ENCODE measurements around the gene NRG3.

The NRG3 gene

DNA sequence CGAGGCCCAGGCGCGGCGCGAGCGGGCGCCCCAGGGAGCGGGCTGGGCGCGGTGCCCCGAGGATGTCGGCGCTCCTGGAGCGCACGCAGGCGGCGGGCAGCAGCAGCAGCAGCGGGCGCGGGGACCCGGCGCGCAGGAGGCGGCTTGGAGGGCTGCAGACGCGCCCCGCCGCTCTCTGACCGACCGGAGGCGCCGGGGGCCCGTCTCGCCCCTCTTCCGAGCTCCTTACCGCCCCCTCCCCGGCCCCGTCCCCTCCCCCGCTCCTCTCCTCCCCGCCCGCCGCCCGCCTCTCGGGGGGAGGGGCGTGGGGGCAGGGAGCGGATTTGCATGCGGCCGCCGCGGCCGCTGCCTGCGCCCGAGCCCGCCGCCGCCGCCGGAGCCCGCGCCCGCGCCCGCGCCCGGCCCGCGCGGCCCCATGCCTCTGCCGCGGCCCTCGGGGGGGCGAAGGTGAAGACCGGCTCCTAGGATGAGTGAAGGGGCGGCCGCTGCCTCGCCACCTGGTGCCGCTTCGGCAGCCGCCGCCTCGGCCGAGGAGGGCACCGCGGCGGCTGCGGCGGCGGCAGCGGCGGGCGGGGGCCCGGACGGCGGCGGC, at the start of gene NRG3:
Gene NRG3, plus strand, starts transcription at position 320 of the 592 bp plus-strand sequence.
- no peak for DNase-seq

GRCh38 chr10:81828251-81828650, 46.7 kb upstream of the NRG3 start:
- no peak for DNase-seq

- no peak for DNase-seq
Measured at GRCh38 chr10:81831060-81831459, 43.9 kb upstream of the NRG3 start.

GRCh38 chr10:81838950-81839349, 36.0 kb upstream of the NRG3 start:
- no peak for DNase-seq

GRCh38 chr10:81843042-81843441, 32.0 kb upstream of the NRG3 start:
- DNase-seq: no peak

DNA sequence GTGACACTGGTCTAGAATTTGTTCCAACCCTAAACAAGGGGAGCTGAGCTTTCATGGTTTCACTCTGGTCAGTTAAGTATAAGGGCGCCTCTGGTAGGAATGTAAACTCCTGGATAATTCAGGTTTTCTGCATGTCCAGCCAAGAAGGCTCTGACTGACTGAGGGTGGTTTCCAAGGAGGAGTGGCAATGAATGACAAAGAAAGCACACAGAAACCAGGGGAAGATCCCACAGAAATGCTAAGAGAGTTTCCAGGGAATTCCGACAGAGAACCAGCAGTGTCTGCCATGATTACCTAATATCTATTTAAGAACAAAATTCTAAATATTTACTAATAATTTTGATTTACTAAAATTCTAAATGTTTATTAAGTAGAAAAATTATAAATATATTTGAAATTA, 27.3 kb upstream of the NRG3 start:
- no peak for DNase-seq

DNA sequence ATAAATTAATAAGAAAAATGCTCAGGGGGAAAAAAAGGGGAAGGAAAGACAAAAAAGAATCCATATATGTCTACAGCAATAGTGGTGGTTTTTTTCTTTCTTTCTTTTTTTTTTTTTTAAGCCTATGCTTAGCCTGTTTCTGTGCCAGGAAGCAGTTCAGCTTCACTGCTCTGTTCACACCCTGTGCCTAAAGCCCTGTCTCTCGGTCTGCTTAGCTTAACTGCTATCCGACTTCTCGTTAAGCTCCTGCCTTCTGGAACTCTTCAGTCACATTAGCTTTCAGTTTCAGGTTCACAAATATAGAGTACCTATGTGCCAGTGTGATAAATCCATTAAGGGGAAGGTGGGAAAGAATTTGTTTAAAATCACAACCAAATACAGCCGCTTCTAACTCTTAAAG, 26.5 kb upstream of the NRG3 start:
- DNase-seq: no peak

GRCh38 chr10:81848931-81849330, 26.1 kb upstream of the NRG3 start:
- DNase-seq: no peak

- DNase-seq: no peak
Measured at GRCh38 chr10:81862596-81862995, 12.4 kb upstream of the NRG3 start.

DNA sequence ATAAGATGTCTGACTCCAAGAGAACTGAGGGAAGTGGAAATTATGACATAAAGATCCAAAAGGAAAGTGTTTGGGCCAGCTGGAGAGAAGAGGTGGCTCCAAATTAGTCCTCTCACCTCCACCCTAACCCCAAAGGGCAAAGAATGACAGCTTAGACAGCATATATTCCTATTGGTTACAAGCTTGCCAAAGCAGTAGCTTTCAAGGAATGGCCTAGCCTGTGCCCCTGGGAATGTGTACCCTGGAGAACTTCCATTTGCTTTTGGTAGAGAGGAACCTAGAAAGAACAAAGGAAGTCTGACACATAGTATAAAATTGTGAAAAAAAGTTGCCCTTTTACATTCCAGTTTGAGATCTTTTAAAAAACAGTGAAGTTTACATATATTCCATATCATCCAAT, 11.2 kb upstream of the NRG3 start:
- no peak for DNase-seq

DNA sequence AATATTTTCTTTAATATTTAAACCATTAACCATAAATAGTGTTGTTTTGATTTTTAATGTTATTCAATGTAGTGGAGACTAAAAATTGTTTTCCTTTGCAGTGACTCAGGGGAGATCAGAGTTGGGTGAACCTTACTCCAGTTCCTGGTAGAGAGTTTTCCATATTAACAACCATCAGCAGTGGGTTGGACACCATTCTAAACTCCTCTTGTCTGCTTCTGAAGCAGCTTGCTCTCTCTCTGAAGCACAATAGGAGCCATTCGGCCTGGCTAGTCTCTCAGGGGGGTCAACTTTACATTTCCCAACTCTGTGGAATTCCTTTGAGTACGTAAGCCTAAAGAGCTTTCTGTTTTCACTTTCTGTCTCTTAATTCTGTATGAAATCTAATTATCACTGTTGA, 9.4 kb upstream of the NRG3 start:
- DNase-seq: no peak

- no peak for DNase-seq
Measured at GRCh38 chr10:81866753-81867152, 8.2 kb upstream of the NRG3 start.

GRCh38 chr10:81870472-81870871, 4.5 kb upstream of the NRG3 start:
- no peak for DNase-seq

GRCh38 chr10:81871558-81871957, 3.4 kb upstream of the NRG3 start:
- no peak for DNase-seq

DNA sequence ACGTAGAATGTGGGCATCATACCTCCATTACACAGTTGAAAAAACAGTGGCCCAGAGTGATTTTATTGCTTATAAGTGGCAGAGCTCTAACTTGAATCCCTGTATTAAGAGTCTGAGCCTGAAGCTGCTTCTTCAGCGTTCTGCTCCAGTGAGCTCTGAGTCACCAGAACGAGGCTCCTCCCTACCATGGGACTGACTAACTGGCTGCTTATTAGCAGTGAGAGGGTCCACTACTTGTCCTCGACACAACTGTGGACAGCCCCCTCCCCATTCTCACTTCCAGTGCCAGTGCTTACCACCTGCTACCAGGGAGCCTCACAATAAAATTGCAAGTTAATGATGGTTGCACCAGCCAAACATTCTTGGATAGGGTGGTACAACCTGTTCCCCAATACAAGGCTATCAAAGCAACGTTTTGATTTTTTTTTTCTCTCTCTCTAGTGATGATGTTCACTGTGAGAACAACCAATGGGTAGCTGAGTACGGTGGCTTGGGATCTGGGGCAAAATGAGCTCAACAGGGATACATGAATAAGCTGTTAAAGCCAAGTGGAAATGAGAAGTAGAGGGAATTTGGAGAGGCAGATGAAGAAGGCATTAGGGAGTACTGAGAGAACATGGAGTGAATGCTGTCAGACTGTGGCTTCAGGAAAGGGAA, 2.7 kb upstream of the NRG3 start:
- DNase-seq: no peak

DNA sequence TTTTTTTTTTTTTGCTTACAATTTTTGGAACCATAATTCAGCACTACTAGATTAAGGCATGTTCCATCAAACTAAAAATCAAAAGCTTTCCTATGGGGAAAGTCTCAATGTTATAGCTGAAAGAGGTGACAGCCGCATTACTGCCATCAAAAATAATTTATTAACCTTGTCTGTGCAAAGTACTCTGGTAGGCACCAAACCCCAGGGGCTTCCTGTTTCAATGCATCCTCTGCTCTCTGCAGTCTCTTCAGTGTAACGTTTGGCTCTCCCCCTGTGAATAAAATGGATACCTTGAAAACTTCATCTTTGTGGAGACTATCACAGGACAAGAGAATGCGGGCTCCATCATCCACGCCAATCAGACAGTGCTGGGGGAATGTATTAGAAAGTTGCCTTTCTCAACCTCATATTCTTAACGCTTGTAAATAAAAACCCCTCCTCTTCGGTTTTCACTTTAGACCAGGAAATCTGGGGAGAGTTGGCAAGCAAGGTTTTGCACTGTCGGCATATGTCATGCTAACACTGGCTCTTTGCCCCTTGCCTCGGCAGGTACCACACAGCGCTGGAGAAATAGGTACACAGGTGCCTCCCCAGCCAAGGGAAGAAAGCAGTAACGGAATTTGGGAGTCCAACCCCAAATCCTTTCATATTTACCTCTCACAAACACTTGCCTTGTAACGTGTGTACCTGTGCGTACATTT, 1.6 kb upstream of the NRG3 start:
- DNase-seq: no peak

DNA sequence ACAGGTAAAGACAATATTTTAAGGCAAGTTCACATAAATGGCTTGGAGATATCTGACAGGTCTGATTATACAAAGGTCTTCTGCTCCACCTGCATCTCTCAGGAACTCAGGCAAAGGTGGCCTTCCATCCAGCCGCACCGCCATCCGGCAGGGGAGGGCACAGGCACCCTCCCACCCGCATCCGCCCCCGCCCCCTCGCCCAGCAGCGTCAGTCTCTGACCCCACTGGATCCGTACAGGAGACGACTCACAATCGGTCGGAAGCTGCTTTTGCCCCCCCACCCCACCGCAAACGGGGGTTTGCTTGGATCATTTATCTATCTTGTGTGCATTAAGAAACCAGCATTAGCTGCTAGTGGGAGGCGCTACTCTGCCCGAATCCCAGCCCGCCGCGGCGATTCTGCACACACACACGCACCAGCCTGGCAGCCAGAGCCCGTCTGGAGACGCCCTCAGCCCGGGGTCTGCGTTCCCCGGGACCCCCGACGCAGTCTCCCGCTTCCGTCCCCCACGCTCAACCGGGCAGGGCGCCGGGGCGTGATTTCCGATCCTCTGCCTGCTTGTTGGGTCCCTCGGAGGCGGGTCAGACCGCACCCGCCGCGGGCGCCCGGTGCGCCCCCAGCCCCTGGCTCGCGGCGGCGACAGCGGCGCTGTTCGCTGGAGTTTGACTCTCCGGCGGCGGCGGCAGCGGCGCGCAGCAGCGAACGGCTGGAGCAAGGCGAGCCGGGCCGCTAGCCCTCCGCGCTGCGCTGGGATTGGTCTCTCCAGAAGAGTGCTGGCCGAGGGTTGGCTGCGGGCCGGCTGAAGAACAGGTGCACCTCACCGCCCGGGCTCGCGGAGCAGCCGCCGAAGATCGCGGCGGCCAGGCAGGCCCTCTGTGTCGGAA, 820 bp upstream of the NRG3 start:
- no peak for DNase-seq

GRCh38 chr10:81875467-81876252, 666 bp downstream of the NRG3 start:
- no peak for DNase-seq

- DNase-seq: no peak
Measured at GRCh38 chr10:81876253-81877077, 1.5 kb downstream of the NRG3 start.

- DNase-seq: no peak
Measured at GRCh38 chr10:81877596-81877995, 2.6 kb downstream of the NRG3 start.

- no peak for DNase-seq
Measured at GRCh38 chr10:81882011-81882410, 7.0 kb downstream of the NRG3 start.

GRCh38 chr10:81884856-81885255, 9.9 kb downstream of the NRG3 start:
- DNase-seq: no peak
